Muscle layer of duodenum (tissue), 2 donors: ENCODE data around the gene VIT.

Experiments
- H3K27ac ChIP-seq: one replicate; pipeline ENCODE4 v1.7.0; 2013; ENCODE audit warnings: mild to moderate bottlenecking, low read length
- H3K27me3 ChIP-seq: one replicate; pipeline ENCODE4 v1.7.0; 2013; ENCODE audit warnings: low read depth, mild to moderate bottlenecking, control low read depth, low read length
- H3K36me3 ChIP-seq, 2 donors: one replicate each; pipeline ENCODE4 v1.7.0; 2013; ENCODE audit warnings: low read length in 2 of 2, control low read depth in 1 of 2, mild to moderate bottlenecking in 1 of 2; ENCODE audit not compliant: insufficient read depth in 2 of 2, control insufficient read depth in 1 of 2
- H3K4me1 ChIP-seq, 2 donors: one replicate each; pipeline ENCODE4 v1.7.0; 2013; ENCODE audit warnings: low read length in 2 of 2, mild to moderate bottlenecking in 2 of 2, control low read depth in 1 of 2, moderate library complexity in 1 of 2; ENCODE audit not compliant: insufficient read depth in 2 of 2, control insufficient read depth in 1 of 2
- H3K4me3 ChIP-seq, 2 donors: one replicate each; pipeline ENCODE4 v1.7.0; 2013; ENCODE audit warnings: low read length in 2 of 2, low read depth in 1 of 2, mild to moderate bottlenecking in 1 of 2
- H3K9me3 ChIP-seq, 2 donors: one replicate each; pipeline ENCODE4 v1.7.0; 2013; ENCODE audit warnings: low read length in 2 of 2, control low read depth in 1 of 2, mild to moderate bottlenecking in 1 of 2; ENCODE audit not compliant: control insufficient read depth in 1 of 2
- donor health status: healthy.

The VIT gene

DNA sequence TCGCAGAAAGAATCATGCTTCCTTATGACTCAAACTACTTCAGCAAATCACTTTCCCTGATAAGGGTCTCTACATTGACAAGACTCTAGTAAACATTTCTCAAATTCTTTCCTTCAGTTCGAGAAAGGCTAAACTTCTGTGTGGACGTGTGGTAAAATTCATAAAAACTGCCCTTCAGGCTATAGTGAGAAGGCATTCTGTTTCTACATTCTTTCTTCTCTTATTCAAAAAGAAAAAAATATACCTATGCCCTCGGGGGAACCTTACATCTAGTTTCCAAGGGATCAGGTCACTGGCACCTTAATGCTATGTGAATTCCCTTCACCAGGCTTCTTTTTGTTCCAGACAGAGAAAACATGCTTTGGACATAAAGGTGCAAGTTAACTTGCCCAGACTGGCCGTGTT, 4.9 kb downstream of the VIT start:
- Histone ChIP-seq H3K4me3 (no peak overlapping the region), H3K9me3 (no peaks in the 10 kb centered on the region), H3K27me3 (no peaks in the 10 kb centered on the region), H3K36me3 (no peaks in the 10 kb centered on the region), H3K27ac (no peak overlapping the region), H3K4me1 (no peaks in the 10 kb centered on the region)

DNA sequence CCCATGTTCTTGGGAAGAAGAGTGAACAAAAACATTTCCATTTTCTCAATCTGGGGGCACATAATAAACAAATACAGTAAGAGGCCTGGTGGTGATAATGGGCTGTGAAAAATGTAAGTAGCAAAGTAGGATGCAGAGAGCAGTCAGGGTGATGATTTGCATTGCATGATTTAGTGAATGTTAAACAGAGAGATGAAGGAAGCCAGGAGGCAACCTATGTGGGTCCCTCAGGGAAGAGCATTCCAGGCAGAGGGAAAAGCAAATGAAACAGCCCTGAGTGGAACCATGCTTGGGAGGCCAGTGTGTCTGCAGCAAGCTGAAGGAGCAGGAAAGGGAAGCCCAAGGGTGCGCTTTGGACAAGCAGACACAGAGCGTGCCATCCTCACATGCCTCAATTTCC, 5.4 kb downstream of the VIT start:
- Histone ChIP-seq H3K4me3 (no peak overlapping the region), H3K27ac (no peak overlapping the region), H3K4me1 (no peaks in the 10 kb centered on the region), H3K9me3 (no peaks in the 10 kb centered on the region), H3K36me3 (no peaks in the 10 kb centered on the region), H3K27me3 (no peaks in the 10 kb centered on the region)

DNA sequence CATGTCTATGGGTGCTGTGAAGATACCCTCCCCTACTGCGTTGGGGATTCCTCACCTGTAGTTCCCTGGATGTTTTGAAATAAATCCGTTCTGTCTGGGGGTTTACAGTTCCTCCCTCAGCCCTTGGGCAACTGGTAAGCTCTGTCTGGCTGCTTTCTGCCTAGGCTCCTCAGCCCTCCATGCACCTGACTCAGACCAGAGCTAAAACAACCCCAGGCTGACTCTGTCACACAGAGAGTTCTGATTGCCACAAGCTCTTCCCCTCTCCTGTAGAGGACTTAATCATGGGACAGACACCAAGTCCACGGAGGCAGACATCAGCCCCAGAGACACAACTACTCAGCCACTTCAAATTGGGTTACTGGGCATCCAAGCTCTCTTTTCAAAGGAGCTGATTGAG, 6.3 kb downstream of the VIT start:
- Histone ChIP-seq H3K27me3 (no peaks in the 10 kb centered on the region), H3K36me3 (no peaks in the 10 kb centered on the region), H3K4me3 (no peak overlapping the region), H3K27ac (no peak overlapping the region), H3K4me1 (no peaks in the 10 kb centered on the region), H3K9me3 (no peaks in the 10 kb centered on the region)

DNA sequence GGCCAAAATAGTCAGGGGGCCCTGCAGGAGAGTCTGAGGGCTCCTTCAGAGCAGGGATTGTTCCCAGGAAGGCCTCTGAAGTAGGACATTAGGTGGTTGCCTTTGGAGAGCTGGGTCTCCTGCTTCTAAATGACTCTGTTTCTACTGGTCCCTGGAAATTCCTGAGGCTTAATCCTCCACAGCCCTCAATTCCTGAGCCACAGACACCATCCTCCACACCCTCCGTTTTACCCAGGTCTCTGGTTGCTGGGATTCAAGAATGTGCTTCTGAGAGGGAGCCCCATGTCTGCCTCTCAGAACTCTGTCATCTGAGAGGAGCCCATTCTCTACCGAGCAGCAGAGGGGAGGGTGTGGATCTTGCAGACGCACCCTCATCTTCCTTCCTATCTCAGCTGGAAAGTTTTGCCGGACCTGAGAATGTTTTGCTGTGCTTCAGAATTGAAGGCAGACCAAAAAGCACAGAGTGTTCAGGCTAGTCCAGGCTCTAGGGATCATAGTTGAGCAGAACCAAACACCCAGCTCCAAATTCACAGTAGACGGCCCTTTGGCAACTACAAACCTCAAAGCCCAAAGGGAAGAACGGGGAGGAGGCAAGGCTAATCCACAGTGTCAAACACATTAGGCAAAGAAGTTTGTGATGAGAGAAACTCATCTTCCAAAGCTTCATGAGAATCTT, 8.1 kb downstream of the VIT start:
- no peaks in the 10 kb centered on the region for H3K36me3 ChIP-seq
- no peaks in the 10 kb centered on the region for H3K27me3 ChIP-seq
- no peak overlapping the region for H3K4me3 ChIP-seq
- no peaks in the 10 kb centered on the region for H3K4me1 ChIP-seq
- H3K27ac ChIP-seq: no peak overlapping the region
- no peaks in the 10 kb centered on the region for H3K9me3 ChIP-seq

DNA sequence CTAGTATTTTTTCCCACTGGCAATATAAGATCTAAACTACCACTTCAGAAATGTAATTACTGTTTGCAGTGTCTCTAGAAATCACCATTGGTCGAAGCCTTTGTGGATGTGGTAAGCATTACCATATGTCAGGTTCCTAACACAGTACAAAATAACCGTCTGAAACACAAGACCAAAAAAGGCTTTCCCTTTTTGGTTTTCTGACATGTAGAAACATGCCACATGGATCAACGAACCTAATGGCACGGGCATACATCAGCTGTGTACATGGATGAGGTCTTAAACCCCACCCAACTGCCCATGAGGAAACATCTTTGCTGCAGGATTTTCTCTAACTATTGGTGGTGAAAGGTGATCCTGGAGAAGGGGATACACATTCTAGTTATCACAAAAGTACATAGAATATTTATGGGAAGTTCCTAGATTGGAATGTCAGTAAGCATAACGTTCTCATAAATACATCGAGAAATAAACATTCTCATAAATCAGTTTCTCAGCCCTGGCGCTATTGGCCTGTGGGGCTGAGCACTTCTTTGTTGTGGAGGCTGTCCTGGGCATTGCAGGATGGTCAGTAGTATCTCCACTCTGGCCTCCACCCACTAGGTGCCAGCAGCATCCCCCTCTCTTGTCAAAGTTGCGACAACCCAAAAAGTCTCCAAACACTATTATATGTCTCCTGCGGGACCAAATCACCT, 9.0 kb downstream of the VIT start:
- Histone ChIP-seq H3K9me3 (no peaks in the 10 kb centered on the region), H3K4me3 (no peak overlapping the region), H3K27me3 (no peaks in the 10 kb centered on the region), H3K27ac (no peak overlapping the region), H3K4me1 (no peaks in the 10 kb centered on the region), H3K36me3 (no peaks in the 10 kb centered on the region)

DNA sequence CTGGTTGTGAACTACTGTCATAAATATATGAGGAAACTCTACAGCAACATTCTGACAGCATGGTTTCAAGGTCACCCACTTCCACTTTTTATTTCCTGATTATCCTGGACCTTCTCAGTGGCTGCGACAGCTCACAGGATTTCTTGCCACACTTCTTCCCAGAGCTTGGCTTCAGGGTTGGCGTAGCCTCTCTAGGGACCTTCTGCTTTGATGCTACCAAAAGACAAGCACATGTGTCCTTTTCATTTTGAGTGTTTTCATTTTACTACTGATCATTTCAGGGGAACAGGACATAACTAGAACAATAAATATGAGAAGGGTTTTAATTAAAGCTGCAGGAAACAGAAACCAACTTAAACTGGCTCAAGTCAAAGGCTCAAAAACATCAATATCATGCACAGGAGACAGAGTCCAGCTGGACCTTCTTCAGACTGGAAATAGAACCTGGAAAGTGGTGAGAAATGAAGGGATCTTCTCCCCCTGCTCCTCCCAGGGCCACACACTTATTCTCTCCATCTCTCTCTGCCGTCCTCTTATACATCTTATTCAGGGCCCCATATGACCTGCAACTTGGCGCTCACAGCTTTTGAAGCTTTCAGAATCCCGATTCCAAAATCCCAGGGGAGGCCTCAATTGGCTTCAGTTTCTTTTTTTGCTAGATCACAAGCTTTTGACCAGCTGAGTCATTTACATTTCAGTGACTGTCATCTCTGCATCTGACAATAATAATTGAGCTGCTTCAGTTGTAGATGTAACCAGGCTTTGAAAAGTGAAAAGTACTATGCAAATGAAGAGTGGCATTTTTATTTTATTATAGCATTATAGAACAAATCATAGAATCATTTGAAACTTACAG, 9.7 kb downstream of the VIT start:
- Histone ChIP-seq H3K27me3 (no peaks in the 10 kb centered on the region), H3K4me3 (no peak overlapping the region), H3K9me3 (peaks cover 0 to 7% of the 10 kb centered on the region in 2 donors), H3K4me1 (no peaks in the 10 kb centered on the region), H3K36me3 (no peaks in the 10 kb centered on the region), H3K27ac (no peak overlapping the region)

DNA sequence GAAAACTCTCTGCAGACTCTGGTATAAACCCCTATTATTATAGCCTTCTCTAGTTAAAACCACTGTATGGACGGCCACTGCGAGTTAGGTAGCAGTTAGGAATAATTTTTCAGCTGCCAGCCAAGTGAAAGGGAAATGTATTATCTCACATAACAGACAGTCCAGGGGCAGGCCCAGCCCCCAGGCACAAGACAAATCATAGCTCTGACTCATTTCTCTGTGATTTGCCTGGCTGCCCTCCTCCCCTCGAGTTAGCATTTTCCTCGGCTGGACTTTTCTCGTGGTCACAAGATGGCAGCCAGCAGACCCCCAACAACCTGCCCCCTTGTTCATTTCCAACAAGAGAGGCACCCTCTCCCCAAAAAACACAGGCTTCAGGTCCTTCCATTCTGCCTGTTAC, 10.5 kb downstream of the VIT start:
- Histone ChIP-seq H3K27ac (no peak overlapping the region), H3K36me3 (no peaks in the 10 kb centered on the region), H3K9me3 (peaks cover 0 to 12% of the 10 kb centered on the region in 2 donors), H3K27me3 (no peaks in the 10 kb centered on the region), H3K4me3 (no peak overlapping the region), H3K4me1 (no peaks in the 10 kb centered on the region)

DNA sequence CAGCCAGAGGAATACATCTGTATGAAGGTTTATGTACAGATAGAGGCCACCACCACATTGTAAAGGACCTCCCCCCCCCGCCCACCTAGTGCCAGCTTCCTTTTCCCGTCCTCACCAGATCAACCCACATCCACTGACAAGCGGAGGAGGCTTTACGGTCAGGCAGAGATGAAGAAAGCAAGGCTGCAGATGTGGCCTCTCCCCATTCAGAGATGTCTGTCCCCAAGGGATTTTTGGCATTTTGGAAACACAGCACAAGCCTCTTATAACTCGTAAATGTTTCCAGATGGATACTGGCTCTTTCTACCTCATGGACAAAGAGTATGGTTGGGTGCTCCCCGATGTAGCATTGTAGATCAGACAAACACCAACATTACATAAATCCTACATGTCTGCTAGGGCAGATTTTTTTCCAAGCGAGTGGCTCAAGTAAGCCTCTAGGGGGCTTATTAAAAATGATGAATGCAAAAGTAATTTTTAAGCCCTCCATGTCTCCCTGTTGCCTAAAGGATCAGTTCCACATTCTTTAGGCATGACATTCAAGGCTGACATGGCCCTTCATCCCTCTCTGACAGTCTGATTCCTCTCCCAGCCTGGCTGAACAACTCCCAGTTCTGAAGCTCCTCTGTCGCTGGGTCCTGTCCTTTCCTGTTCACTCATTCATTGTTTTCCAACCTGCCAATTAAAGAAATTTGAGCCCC, 11.7 kb downstream of the VIT start:
- Histone ChIP-seq H3K27me3 (no peaks in the 10 kb centered on the region), H3K36me3 (no peaks in the 10 kb centered on the region), H3K4me3 (no peak overlapping the region), H3K4me1 (no peaks in the 10 kb centered on the region), H3K27ac (no peak overlapping the region), H3K9me3 (peaks cover 0 to 13% of the 10 kb centered on the region in 2 donors)

DNA sequence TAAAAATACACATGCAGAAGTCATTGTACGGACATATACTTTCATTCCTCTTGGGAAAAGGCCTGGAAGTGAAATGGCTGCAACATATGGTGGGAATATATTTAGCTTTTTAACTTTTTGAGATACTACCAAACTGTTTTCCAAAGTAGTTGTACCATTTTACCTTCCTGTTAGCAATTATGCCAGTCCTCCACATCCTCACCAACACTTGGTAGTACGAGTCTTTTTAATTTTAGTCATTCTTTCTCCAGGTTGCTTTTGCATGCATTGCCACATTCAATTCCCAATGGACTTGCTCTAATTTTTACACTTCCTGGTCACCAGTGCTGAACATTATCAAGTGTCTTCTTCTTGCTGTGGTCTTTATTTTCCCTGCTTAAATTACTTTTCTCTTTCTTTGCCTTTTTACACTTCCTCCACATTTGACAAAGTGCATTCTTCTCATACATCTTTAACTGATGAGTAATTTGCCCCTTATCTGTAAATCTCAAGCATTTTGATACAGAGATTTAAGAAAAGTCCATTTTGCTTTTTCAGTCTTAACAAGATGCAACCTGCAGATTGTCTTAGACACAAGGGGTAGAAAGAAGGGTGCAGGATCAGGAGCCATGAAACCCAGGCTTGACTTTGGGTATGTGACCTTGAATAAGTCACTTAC, 14.5 kb downstream of the VIT start:
- Histone ChIP-seq H3K27ac (no peak overlapping the region), H3K9me3 (peaks cover 0 to 13% of the 10 kb centered on the region in 2 donors), H3K4me1 (no peaks in the 10 kb centered on the region), H3K36me3 (no peaks in the 10 kb centered on the region), H3K27me3 (no peaks in the 10 kb centered on the region), H3K4me3 (no peak overlapping the region)

DNA sequence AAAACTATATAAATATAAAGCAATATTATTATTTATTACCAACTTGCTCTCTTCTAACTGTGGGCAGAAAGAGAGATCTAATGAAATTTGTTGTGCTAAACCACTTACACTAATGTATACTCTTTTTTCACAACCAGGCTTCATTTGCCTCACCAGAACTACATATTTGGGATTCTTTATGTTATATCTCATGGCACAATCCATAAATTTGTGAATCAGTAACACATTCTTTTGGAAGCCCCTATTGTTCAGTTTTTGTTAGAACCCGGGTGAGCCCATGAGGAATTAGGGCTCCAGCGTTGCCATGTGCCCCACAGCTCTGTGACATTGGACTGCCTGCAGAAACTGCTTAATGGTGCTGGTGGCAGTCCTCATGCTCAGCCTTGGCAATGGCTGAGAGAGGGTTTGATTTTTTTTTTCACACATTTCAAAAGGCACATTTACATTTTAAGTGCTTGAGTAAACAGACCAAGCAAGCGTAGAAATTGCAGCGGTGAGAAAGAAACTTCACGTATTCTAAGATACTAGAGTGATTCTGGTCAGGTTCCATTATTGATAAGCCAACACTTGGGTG, 15.3 kb downstream of the VIT start:
- no peak overlapping the region for H3K27ac ChIP-seq
- no peaks in the 10 kb centered on the region for H3K36me3 ChIP-seq
- no peak overlapping the region for H3K4me3 ChIP-seq
- H3K9me3 ChIP-seq: peaks cover 0 to 13% of the 10 kb centered on the region in 2 donors
- H3K4me1 ChIP-seq: no peaks in the 10 kb centered on the region
- H3K27me3 ChIP-seq: no peaks in the 10 kb centered on the region
